Measurements from ENCODE around the gene ARHGEF10L.

Gene ARHGEF10L

GRCh38 chr1:17629460-17629859 lies 90.0 kb downstream of the ARHGEF10L start:
- peak; percentile 25 for TF ChIP-seq CTCF (conservative IDR thresholded peaks at IDR 0.05; ENCODE audit: low read depth, low read length)
- no peak overlapping the region for H3K4me3 ChIP-seq (ENCODE audit: low read depth, low read length)
- DNase-seq (ENCODE audit: low read depth), result no peak

GRCh38 chr1:17630048-17630830 lies 90.7 kb downstream of the ARHGEF10L start:
- DNase-seq (ENCODE audit: low read depth), result peak; percentile 18
- no peak for TF ChIP-seq CTCF (conservative IDR thresholded peaks at IDR 0.05; ENCODE audit: low read depth, low read length)
- H3K4me3 ChIP-seq (ENCODE audit: low read depth, low read length), result no peak overlapping the region

GRCh38 chr1:17630986-17631385 lies 91.5 kb downstream of the ARHGEF10L start:
- no peak overlapping the region for H3K4me3 ChIP-seq (ENCODE audit: low read depth, low read length)
- DNase-seq (ENCODE audit: low read depth), result no peak
- TF ChIP-seq CTCF (conservative IDR thresholded peaks at IDR 0.05; ENCODE audit: low read depth, low read length), result no peak

GRCh38 chr1:17631410-17631809 lies 91.9 kb downstream of the ARHGEF10L start:
- DNase-seq (ENCODE audit: low read depth), result no peak
- H3K4me3 ChIP-seq (ENCODE audit: low read depth, low read length), result no peak overlapping the region
- no peak for TF ChIP-seq CTCF (conservative IDR thresholded peaks at IDR 0.05; ENCODE audit: low read depth, low read length)

- DNase-seq (ENCODE audit: low read depth), result no peak
- TF ChIP-seq CTCF (conservative IDR thresholded peaks at IDR 0.05; ENCODE audit: low read depth, low read length), result no peak
These were observed 92.6 kb downstream of the ARHGEF10L start for GRCh38 chr1:17632106-17632505.

GRCh38 chr1:17632541-17633184 lies 93.2 kb downstream of the ARHGEF10L start:
- DNase-seq (ENCODE audit: low read depth), result peak; percentile 37
- H3K4me3 ChIP-seq (ENCODE audit: low read depth, low read length), result no peak overlapping the region
- TF ChIP-seq CTCF (conservative IDR thresholded peaks at IDR 0.05; ENCODE audit: low read depth, low read length), result no peak

More at GRCh38 chr1:17632106-17632505, 92.6 kb downstream of the ARHGEF10L start:
- H3K4me3 ChIP-seq (ENCODE audit: low read depth, low read length), result no peak overlapping the region

Measured in choroid plexus epithelial cell (primary cell).